HCT116 (cell line): ENCODE measurements around the gene EDNRA. TPM values are rescaled to one million over a fixed set of nuclear protein-coding genes. Genes with fewer than 3 reads are reported as not detected.

Experiments used
- ATAC-seq: fragments of 200-7000 bp; cut with Tn5 transposase; 2 replicates; pipeline ENCODE4 v1.9.1; 2020; ENCODE audit warnings: mild to moderate bottlenecking, moderate library complexity
- BruUV-seq: library from RNA; stranded (reverse); fragments of 400-500 nt; replicated peaks from 2 replicates; lab custom pipeline; 2021; lab: Mats Ljungman, UMichigan
- CTCF ChIA-PET: fragments of 300-600 bp; sonication (Branson Sonifier 250); formaldehyde crosslinking; loops from one replicate; lab custom pipeline; 2021; ENCODE audit warnings: antibody characterized with exemption; lab: Charles Lee
- POLR2A ChIA-PET: fragments of 300-600, 350-600 bp; sonication (Branson Sonifier 250); formaldehyde crosslinking; loops from one replicate; lab custom pipeline; 2021; ENCODE audit warnings: antibody characterized with exemption; lab: Charles Lee
- RAD21 ChIA-PET, 2 experiments: fragments of 300-600 bp; sonication (Branson Sonifier 250); formaldehyde crosslinking; loops; one replicate each; lab custom pipeline; 2023; ENCODE audit warnings: low total read pairs in 2 of 2; ENCODE audit not compliant: uncharacterized antibody in 2 of 2, unreplicated experiment in 2 of 2, low non-redundant PET in 1 of 2; lab: Charles Lee
- DNase-seq: peaks from one replicate; pipeline ENCODE4 v3.0.0-alpha.2; 2010; ENCODE audit warnings: low read depth, low spot score
- H2AFZ ChIP-seq: fragments of 200-600 bp; shearing (Covaris generic), sonication (generic); 2 replicates; pipeline ENCODE4 v1.6.1; 2017; ENCODE audit warnings: low read depth, mixed run types, mixed read lengths, antibody characterized with exemption, low read length; ENCODE audit not compliant: poor library complexity, severe bottlenecking
- H3K27ac ChIP-seq: 2 replicates; pipeline ENCODE4 v1.5.1; 2012; ENCODE audit warnings: low read depth, low read length
- H3K27me3 ChIP-seq: fragments of 200-600 bp; sonication (generic); 2 replicates; pipeline ENCODE4 v1.6.1; 2016; ENCODE audit warnings: mixed run types, low read length, mixed read lengths; ENCODE audit not compliant: insufficient read depth
- H3K36me3 ChIP-seq, 2 experiments: fragments of 200-500 bp in 1 of 2; fragments of 200-600 bp in 1 of 2; sonication (Bioruptor generic) in 1 of 2; sonication (generic) in 1 of 2; 2 replicates each; pipeline versions ENCODE4 v1.5.1 to v1.6.1; 2014 to 2016; ENCODE audit warnings: low read length in 2 of 2, inconsistent platforms in 1 of 2, mixed read lengths in 1 of 2, mixed run types in 1 of 2; ENCODE audit not compliant: insufficient read depth in 2 of 2, control insufficient read depth in 1 of 2
- H3K4me1 ChIP-seq, 2 experiments: fragments of 200-600 bp in 1 of 2; sonication (generic) in 1 of 2; 2 replicates each; pipeline versions ENCODE4 v1.5.1 to v1.6.1; 2012 to 2017; ENCODE audit warnings: low read length in 2 of 2, inconsistent platforms in 1 of 2, mild to moderate bottlenecking in 1 of 2, mixed read lengths in 1 of 2, mixed run types in 1 of 2, moderate library complexity in 1 of 2; ENCODE audit not compliant: insufficient read depth in 2 of 2, control insufficient read depth in 1 of 2
- H3K4me2 ChIP-seq: fragments of 200-600 bp; sonication (generic); 2 replicates; pipeline ENCODE4 v1.6.1; 2017; ENCODE audit warnings: mixed run types, low read length, mixed read lengths
- H3K4me3 ChIP-seq, 2 experiments: fragments of 200-600 bp in 1 of 2; sonication (generic) in 1 of 2; replicated peaks in 1 of 2; 2 replicates each; pipeline ENCODE4 v1.5.1; 2011 to 2016; ENCODE audit warnings: low read length in 2 of 2, control low read depth in 1 of 2, low read depth in 1 of 2, mild to moderate bottlenecking in 1 of 2, mixed read lengths in 1 of 2, mixed run types in 1 of 2
- H3K79me2 ChIP-seq: fragments of 200-600 bp; sonication (generic); 2 replicates; pipeline ENCODE4 v1.6.1; 2017; ENCODE audit warnings: mild to moderate bottlenecking, mixed run types, low read length, moderate library complexity, mixed read lengths; ENCODE audit not compliant: insufficient read depth
- H3K9ac ChIP-seq: fragments of 200-600 bp; sonication (generic); 2 replicates; pipeline ENCODE4 v1.6.1; 2016; ENCODE audit warnings: low read length, mixed read lengths
- H3K9me2 ChIP-seq: fragments of 200-600 bp; sonication (generic), shearing (Covaris generic); 2 replicates; pipeline ENCODE4 v1.6.1; 2017; ENCODE audit warnings: mixed run types, mild to moderate bottlenecking, moderate library complexity; ENCODE audit not compliant: insufficient read depth
- H3K9me3 ChIP-seq, 2 experiments: fragments of 200-500 bp in 1 of 2; fragments of 200-600 bp in 1 of 2; sonication (Bioruptor generic) in 1 of 2; sonication (generic) in 1 of 2; 2 replicates each; pipeline ENCODE4 v1.6.1; 2014 to 2017; ENCODE audit warnings: low read length in 2 of 2, mixed read lengths in 2 of 2, inconsistent platforms in 1 of 2, low read depth in 1 of 2, mild to moderate bottlenecking in 1 of 2, mixed run types in 1 of 2, moderate library complexity in 1 of 2; ENCODE audit not compliant: control insufficient read depth in 1 of 2, insufficient read depth in 1 of 2
- H4K20me1 ChIP-seq: fragments of 200-600 bp; sonication (generic), shearing (Covaris generic); 2 replicates; pipeline ENCODE4 v1.6.1; 2017; ENCODE audit warnings: mixed run types, mild to moderate bottlenecking, moderate library complexity; ENCODE audit not compliant: insufficient read depth
- CBX3 ChIP-seq: IDR thresholded peaks from 2 replicates; pipeline ENCODE4 v1.6.1; 2012; ENCODE audit warnings: low read depth
- CEBPB ChIP-seq: IDR thresholded peaks from 2 replicates; pipeline ENCODE4 v1.6.1; 2012; ENCODE audit warnings: low read depth
- EZH2 ChIP-seq: fragments of 200-600 bp; sonication (generic); IDR thresholded peaks from 2 replicates; pipeline ENCODE4 v1.6.1; 2017; ENCODE audit warnings: antibody characterized with exemption, mixed run types
- JUND ChIP-seq: IDR thresholded peaks from 2 replicates; pipeline ENCODE4 v1.6.1; 2012
- POLR2A ChIP-seq: IDR thresholded peaks from 2 replicates; pipeline ENCODE4 v1.7.0; 2011; ENCODE audit warnings: borderline replicate concordance; ENCODE audit not compliant: insufficient read depth, insufficient read length; ENCODE audit errors: extremely low read depth
- RAD21 ChIP-seq: IDR thresholded peaks from 2 replicates; pipeline ENCODE4 v1.6.1; 2012; ENCODE audit warnings: low read depth, mild to moderate bottlenecking
- SIN3A ChIP-seq: IDR thresholded peaks from 2 replicates; pipeline ENCODE4 v1.6.1; 2012; ENCODE audit warnings: low read depth
- TCF7L2 ChIP-seq: IDR thresholded peaks from 2 replicates; pipeline ENCODE4 v1.7.0; 2011; ENCODE audit warnings: borderline replicate concordance, inconsistent platforms; ENCODE audit not compliant: insufficient read depth, insufficient read length; ENCODE audit errors: extremely low read depth
- ZFX ChIP-seq: fragments of 450-650 bp; IDR thresholded peaks from 2 replicates; pipeline ENCODE4 v1.6.1; 2017
- intact Hi-C: fragments of 100-400 bp; cut with micrococcal nuclease; formaldehyde crosslinking; loops from 2 replicates; pipeline ENCODE4 v1.10.0; 2022
- total RNA-seq: library from RNA; stranded (reverse); gene quantifications from one replicate; pipeline ENCODE4 v1.2.1, GENCODE V29; 2021; ENCODE audit not compliant: unreplicated experiment
- TF ChIP-seq, protein P1 (sequence below), 3 experiments: fragments of 200-600 bp in 1 of 3; sonication (generic) in 1 of 3; IDR thresholded peaks in 2 of 3; conservative IDR thresholded peaks in 1 of 3; 2 replicates each; pipeline ENCODE4 v1.5.1; 2012 to 2017; ENCODE audit warnings: low read depth in 2 of 3, low read length in 2 of 3, antibody characterized with exemption in 1 of 3, borderline replicate concordance in 1 of 3, control low read depth in 1 of 3, mild to moderate bottlenecking in 1 of 3, mixed read lengths in 1 of 3, mixed run types in 1 of 3, moderate library complexity in 1 of 3; ENCODE audit not compliant: insufficient read depth in 1 of 3
- TF ChIP-seq, protein P2 (sequence below): IDR thresholded peaks from 2 replicates; pipeline ENCODE4 v1.6.1; 2012

EDNRA gene
- total RNA-seq, 1 experiment from 2014 or later: 2.0 TPM

DNA sequence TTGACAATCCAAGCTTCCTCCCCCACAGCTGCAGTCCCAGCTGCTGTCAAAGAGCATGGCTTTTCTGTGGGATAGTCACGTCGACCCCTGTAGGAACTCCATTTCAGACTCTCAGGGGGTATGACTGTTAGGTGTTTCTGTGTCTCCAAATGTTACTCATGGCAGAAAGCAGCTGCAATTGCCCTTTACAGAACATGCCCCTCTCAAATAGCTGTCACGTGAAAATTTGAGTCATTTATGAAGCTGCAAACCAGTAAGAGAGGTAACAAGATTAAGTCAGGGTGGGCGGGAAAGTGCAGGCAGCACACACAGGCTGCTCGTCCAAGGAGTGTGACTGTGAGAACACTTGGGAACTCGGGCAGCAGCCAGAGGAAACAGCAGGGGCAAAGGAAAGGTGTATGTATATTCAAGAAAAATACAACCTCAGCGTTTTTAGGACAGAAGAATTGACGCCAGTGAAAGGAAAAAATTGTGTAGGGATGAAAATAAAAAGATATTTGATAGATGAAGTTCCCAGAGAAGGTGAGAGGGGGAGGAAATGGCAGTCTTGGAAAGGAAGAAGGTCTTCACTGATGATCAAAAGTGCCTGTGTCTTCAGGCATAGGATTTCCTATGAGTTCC is 69.8 kb downstream of the EDNRA start:
- intact Hi-C loops: no loop called here
- ChIA-PET POLR2A (no interaction called here), RAD21 (no interaction called here), CTCF (interaction anchor here (1.0 kb wide), 1 partner anchor 32 kb away, joined by 3 read pairs; no protein-coding TSS in a partner anchor)
- Histone ChIP-seq H2AFZ (no peak overlapping the region), H3K9me3 (no peaks in the 10 kb centered on the region), H3K4me3 (no peak overlapping the region), H4K20me1 (no peaks in the 10 kb centered on the region), H3K27me3 (no peaks in the 10 kb centered on the region), H3K9ac (no peak overlapping the region), H3K79me2 (no peaks in the 10 kb centered on the region), H3K4me2 (no peak overlapping the region), H3K27ac (no peak overlapping the region), H3K4me1 (no peaks in the 10 kb centered on the region), H3K36me3 (no peaks in the 10 kb centered on the region), H3K9me2 (no peaks in the 10 kb centered on the region)
- BruUV-seq: no TSS peak
- no peak for DNase-seq
- no peak for ATAC-seq
- TF ChIP-seq JUND (no peak), ZFX (no peak), CBX3 (no peak), SIN3A (no peak), POLR2A (no peak), CEBPB (no peak), TCF7L2 (no peak), RAD21 (no peak), EZH2 (no peak)
- TF ChIP-seq, protein P1, sequence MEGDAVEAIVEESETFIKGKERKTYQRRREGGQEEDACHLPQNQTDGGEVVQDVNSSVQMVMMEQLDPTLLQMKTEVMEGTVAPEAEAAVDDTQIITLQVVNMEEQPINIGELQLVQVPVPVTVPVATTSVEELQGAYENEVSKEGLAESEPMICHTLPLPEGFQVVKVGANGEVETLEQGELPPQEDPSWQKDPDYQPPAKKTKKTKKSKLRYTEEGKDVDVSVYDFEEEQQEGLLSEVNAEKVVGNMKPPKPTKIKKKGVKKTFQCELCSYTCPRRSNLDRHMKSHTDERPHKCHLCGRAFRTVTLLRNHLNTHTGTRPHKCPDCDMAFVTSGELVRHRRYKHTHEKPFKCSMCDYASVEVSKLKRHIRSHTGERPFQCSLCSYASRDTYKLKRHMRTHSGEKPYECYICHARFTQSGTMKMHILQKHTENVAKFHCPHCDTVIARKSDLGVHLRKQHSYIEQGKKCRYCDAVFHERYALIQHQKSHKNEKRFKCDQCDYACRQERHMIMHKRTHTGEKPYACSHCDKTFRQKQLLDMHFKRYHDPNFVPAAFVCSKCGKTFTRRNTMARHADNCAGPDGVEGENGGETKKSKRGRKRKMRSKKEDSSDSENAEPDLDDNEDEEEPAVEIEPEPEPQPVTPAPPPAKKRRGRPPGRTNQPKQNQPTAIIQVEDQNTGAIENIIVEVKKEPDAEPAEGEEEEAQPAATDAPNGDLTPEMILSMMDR (IDR thresholded peaks at IDR 0.05 in 2 of 3, conservative IDR thresholded peaks at IDR 0.05 in 1 of 3; ENCODE audit: borderline replicate concordance in 1 of 3, insufficient read depth in 1 of 3, low read depth in 2 of 3, low read length in 2 of 3): no peak
- TF ChIP-seq, protein P2, sequence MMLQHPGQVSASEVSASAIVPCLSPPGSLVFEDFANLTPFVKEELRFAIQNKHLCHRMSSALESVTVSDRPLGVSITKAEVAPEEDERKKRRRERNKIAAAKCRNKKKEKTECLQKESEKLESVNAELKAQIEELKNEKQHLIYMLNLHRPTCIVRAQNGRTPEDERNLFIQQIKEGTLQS: no peak
